ENCODE data around the gene RNU11. TPM values are rescaled to one million over a fixed set of nuclear protein-coding genes. Genes with fewer than 3 reads are reported as not detected.
"Not testable (repeated sequence)": the region's sequence is repeated elsewhere in the genome, so short reads cannot be mapped to it uniquely, and the experiment has no call there.

The RNU11 gene
- not detected in 2 replicates for total RNA-seq

DNA sequence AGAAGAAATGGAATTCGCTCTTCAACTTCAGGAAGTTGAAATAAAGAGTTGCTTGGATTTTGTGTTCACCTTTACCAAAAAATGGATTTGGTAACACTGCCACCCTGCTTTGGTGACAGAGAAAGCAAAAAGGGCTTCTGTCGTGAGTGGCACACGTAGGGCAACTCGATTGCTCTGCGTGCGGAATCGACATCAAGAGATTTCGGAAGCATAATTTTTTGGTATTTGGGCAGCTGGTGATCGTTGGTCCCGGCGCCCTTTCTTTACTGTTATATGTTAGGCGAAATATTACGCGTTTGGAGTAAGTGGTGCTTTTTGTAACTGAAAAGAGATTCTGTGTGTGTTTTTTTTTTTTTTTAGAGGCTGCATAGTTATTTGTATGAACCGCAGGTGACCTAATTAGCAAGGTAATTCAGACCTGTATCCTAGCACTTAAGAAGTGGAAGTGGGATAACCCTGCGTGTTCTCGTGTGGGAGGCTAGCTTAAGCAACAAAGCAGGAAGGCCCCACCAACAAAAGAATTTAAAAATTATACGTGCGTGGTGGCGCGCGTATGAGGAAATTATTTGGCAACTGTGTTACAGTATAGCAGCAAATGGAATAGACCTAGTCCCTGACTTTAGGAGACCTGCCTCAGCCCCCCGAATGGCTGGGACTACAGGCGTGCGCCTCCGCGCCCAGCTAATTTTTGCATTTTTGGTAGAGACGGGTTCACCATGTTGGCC lies at the start of gene RNU11:
RNU11 (plus strand) TSS at position 127 of the 725 bp plus-strand sequence.
- peak; percentile 96 for DNase-seq (ENCODE audit: low read depth)

DNA sequence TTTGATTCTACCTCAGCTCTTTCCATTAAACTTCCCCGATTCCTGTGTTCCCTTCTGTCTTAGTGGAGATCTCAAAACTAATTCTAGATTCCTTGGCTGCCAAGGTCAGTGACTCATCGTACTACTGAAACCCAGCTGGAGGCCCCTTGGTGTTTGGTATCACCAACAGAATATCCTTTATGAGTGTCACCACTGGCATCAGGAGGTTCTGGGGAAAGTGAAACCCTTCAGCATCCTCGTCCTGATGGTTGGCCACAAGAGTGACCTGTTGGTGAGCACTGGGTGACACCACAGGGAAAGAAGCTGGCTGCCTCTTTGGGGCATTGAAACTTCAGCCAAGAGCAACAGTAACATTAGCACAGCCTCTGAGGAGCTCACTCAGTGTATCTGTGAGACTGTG lies 46.7 kb upstream of the RNU11 start:
- DNase-seq (ENCODE audit: low read depth): peak; percentile 91

DNA sequence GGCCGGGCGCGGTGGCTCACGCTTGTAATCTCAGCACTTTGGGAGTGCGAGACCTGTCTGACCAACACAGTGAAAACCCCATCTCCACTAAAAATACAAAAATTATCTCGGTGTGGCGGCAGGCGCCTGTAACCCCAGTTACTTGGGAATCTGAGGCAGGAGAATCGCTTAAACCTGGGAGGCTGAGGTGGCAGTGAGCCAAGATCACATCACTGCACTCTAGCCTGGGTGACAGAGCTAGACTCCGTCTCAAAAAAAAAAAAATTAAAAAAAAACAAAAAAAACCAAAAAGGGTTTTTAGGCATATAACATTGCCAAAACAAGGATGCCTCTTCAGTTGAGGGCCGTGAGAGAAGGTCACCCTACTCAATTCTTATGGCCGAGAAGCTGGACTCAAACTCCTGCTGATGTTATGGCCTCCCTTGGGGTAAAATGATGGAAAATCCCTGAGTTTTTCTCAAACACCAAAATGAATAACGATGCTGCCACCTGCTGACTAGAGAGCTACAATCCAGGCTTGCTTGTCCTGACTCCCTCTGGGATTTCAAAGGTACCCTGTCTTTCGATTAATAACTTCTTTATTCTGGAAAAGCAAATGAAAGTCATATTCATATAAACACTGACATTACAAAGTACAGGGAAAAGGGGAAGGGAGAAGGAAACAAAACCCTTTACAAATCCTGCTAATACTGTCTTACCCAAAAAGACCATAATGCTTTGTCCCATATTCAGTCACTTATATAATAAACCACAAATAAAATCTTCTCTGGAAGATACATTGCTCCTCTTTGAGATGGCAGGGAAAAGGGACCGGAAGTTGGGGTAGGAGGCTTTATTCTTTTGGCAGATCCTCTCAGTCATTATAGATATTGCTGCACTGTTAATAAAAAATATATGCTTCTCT lies 45.6 kb upstream of the RNU11 start:
- peak; percentile 76 for DNase-seq (ENCODE audit: low read depth)

DNA sequence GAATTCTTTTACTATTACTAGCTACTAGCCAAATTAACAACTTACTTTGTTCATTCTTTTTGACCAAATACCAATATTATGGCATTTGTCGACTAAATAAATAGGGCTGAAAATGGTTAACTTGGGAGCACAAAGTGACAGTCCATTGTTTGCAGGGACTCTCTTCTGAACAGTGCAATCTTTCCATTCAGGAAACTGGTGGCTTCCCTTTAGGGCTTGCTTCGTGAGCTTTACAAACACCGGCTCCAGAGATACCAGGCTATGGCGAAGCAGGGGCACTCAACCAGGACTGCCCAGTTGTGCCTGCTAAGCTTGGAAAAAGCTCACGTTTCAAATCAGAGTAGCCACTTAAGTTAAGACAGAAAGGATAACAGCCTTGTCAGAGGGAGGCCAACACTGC lies 44.0 kb upstream of the RNU11 start:
- DNase-seq (ENCODE audit: low read depth): no peak

DNA sequence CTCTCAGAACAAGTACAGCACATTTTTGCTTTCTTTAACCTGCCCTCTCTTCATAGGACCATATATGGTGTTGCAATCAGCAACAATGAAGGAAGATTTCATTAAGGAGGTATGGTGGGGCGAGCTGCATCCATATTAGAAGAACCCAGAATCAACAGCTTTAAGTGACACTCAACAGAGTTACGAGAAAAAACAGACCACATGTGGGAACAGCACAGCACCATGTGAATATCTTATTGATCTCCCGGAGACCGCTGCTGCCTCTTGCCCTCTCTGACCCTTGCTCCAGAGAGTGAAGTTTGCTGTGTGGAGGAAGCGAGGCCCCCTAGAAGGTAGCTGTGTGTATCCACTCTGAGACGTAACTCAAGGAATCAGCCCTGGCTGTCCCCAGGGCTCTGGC lies 43.4 kb upstream of the RNU11 start:
- DNase-seq (ENCODE audit: low read depth): no peak

DNA sequence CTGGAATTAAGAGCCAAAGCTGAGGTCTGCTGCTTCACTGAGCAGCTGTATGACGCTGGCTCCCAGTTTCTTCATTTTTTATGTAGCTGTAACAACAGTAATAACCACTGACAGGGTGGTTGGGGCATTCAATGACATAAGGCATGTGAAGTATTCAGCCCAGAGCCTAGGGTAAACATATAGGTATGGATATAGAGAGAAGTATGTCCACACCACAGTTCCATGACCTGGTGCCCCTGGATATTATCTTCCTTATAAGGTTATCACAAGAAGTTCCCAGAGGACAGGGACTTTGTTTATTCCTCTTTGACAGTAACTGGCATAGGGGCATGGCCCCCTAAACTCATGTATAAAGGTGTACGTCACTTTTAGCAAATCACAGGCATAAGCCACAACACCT lies 41.6 kb upstream of the RNU11 start:
- no peak for DNase-seq (ENCODE audit: low read depth)

DNA sequence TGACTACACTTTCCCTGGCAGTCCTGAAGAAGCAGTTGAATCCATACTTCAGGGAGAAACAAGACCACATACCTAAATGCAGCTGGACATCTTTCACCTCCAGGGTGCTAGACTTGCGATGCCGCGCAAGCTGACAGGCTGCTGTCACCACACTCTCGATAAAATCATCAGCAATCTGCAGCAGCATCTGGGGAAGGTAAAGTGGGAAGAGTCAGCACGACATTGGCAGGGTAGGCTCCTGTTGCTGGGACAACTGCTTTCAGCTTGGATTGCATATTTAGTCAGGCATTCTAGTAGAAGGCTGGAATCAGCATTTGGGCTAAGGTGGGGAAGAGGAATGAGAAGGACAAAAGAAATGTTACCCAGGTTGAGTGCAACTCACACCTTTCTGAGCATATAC lies 35.2 kb upstream of the RNU11 start:
- no peak for DNase-seq (ENCODE audit: low read depth)

DNA sequence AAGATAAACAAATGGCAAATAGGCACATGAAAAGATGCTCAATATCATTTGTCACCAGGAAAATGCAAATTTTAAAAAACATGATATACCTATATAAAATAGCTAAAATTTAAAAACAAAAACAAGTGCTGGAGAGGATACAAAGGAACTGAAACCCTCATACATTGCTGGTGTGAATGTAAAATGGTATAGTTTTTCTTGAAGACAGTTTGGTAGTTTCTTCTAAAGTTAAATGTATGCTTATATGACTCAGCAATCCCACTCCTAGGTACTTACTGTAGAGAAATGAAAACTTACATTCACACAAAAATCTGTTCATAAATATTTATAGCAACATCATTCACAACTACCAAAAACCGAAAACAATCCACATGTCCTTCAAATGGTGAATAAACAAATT lies 16.7 kb upstream of the RNU11 start:
- no peak for DNase-seq (ENCODE audit: low read depth)

DNA sequence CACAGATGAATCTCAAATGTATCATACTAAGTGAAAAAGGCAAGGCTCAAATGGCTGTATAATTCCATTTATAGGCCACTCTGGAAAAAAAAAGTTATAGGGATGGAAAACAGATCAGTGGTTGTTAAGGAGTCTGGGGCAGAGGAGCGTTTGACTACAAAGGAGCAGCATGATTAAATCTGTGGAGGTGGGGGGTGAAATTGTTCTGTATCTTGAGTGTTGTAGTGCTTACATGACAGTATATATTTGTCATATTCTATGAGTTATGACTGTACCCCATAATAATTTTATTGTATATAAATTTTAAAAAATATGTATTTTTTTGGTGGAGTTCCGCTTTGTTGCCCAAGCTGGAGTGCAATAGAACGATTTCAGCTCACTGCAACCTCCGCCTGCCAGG lies 15.8 kb upstream of the RNU11 start:
- DNase-seq (ENCODE audit: low read depth): no peak

DNA sequence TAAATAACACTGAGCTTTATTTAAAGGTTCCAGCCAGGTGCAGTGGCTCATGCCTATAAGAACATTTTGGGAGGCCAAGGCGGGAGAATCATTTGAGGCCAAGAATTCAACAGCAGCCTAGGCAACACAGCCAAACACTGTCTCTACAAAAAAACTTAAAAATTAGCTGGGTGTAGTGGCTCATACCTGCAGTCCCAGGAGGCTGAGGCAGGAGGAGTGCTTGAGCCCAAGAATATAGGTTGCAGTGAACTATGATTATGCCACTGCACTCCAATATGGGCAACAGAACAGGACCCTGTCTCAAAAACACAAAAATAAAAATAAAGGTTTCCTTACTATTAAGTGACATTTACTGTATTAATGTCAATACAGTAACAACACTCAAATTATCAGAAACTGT lies 7.6 kb upstream of the RNU11 start:
- peak; percentile 25 for DNase-seq (ENCODE audit: low read depth)

DNA sequence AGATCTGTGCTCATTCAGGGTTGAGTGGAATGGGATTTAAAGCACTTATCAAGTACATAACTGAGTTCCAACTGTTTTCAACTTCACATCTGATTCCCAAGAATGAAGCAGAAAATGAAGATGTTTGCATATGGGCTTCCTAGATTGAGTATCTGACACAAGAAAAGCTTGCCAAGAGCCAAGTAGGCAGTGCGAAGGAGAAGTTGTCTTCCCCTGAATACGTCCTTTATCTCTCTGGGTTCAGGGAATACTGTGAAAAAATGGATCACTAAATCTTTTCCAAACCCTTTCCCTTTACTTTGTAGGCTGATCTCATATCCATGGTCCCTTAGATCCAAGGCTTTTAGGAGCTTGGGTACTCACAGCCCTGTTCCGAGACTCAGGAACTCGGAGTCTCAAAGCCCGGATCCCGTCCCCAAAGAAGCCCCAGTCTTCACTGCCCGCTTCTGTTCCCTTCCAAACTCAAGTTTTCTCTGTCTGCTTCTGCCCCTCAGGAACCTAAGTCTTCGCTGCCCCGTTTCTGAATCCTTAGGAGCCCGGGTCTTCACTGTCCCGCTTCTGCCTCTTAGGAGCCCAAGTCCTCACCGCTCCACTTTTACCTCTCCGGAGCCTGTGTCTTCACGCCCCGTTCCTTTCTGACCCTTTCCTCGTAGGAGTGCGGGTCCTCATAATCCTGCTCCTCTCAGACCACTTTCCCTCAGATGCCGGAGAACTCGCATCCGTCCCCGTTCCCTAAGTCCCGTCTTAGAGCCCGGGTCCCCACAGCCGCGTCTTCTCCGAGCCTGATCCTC lies 6.1 kb upstream of the RNU11 start:
- DNase-seq (ENCODE audit: low read depth): peak; percentile 4

DNA sequence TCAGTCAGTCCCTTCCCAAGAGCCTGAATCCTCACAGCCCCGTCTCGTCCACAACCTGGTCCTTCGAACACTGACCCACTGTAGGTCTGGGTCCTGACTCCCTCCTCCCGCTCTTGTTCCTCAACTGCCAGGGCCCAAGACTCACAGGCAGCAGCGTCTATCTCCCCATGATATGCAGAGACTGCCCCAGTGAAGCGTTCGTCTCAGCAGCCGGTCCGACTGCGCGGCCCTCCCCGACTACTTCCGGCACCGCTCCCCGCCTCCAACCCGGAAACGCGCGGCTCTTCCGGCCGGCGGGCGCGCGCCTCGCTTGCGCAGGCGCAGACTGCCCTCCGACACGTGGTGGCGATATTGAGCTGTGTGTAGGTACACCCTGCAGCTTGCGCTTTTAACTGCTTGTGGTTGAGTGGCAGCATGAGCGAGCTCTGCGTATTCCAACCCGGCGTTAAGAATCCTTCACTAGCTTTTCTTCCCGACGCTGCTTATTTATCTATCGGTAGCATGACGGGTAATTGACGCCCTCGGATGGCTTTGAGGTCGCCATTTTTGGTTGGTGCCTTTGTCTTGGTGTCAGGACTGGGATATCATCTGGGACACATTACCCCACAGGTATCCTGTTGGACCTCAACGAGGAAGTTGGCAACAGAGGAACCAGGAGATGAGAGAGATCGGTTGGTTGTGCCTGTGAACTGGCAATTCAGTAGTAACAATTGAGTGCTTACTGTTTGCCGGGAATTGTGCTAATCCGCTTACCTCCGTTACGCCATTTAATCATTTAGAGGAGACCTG lies 5.4 kb upstream of the RNU11 start, which contains the start of gene TAF12:
TAF12 (minus strand) TSS at position 221 of the 789 bp plus-strand sequence. CDS start 20,986 bp downstream, outside the sequence.
- peak; percentile 91 for DNase-seq (ENCODE audit: low read depth)

DNA sequence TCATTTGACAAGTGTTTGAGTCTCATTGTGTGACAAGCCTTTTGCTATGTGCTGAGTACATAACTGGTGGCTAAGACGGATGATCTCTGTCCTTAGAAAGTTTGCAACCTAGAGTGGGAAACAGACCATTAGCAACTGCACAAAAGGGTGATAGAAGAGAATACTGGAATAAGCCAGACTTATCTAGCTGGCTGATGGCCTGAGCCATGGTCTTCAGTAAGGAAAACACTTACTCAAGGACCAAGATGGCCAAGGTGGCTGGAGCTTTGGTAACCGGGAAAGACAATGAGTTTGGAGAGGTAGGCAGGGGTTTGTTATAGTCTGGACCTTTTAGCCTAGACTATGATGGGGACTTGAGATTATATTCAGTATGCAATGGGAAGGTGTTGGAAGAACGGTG lies 3.9 kb upstream of the RNU11 start:
- no peak for DNase-seq (ENCODE audit: low read depth)

DNA sequence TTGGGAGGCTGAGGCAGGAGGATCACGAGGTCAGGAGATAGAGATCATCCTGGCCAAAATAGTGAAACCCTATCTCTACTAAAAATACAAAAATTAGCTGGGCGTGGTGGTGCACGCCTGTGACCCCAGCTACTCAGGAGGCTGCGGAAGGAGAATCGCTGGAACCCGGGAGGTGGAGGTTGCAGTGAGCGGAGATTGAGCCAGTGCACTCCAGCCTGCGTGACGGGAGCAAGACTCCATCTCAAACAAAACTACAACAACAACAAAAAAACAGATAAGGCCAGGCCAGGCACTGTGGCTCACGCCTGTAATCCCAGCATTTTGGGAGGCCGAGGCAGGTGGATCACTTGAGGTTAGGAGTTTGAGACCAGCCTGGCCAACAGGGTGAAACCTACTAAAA lies 3.0 kb upstream of the RNU11 start:
- not testable (repeated sequence) for DNase-seq (ENCODE audit: low read depth)

DNA sequence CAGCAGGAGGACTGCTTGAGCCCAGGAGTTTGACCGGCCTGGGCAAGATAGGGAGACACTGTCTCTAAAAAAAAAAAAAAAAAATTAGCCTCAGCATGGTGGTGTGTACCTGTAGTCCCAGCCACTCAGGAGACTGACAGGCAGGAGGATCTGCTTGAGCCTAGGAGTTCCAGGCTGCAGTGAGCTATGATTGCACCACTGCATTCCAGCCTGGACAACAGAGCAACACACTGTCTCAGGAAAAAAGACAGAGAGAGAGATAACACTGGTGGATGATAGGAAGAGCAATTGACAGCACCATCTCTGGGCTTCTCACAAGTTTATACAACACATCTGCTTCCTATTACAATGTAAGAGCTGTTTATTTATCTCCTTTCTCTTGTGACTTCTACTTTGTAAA lies 2.4 kb upstream of the RNU11 start:
- no peak for DNase-seq (ENCODE audit: low read depth)

DNA sequence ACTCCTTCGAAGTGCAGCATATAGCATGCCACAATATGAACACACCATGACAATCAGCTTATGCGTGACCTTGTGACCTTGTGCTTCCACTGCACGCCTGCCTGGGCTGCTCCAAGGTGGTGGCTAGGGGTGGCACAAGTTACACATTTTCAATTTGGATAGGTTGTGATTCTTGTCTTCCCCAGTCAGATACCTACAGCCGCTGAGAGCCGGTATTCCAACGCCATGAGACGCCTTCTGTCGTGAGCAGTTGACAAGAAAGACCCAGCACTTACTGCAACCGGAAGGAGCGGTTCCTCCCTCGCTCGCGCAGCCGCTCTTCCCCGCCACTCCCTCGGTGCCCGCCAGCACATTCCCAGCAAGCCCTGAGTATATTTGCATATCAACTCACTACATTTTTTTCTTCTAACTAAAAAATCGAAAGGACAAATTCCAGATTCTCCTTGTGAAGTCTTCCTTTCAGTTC lies 359 bp upstream of the RNU11 start:
- peak; percentile 90 for DNase-seq (ENCODE audit: low read depth)

DNA sequence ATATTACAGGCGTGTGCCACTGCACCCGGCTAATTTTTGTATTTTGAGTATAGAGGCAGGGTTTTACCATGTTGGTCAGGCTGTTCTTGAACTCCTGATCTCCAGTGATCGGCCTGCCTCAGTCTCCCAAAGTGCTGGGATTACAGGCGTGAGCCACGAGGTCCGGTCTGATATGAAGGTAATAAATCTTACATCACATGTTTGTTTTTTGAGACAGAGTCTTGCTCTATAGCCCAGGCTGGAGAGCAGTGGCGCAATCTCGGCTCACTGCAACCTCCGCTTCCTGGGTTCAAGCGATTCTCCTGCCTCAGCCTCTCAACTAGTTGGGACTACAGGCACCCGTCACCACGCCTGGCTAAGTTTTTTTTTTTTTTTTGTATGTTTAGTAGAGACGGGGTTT lies 4.7 kb downstream of the RNU11 start:
- not testable (repeated sequence) for DNase-seq (ENCODE audit: low read depth)

DNA sequence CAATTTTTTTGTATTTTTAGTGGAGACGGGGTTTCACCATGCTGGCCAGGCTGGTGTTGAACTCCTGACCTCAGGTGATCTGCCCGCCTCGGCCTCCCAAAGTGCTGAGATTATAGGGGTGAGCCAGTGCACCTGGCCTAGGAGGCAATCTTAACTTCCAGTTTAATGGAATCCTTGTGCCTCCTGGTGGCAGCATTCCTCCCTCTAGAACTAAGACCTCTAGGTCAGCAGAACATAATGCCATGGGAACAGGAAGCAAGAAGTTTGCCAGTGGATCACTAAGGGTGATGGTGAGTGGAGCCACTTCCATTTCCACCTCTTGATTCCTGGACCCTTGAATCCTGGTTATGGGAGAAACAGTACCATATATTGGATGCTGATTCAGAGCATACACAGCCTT lies 5.5 kb downstream of the RNU11 start:
- DNase-seq (ENCODE audit: low read depth): peak; percentile 66

DNA sequence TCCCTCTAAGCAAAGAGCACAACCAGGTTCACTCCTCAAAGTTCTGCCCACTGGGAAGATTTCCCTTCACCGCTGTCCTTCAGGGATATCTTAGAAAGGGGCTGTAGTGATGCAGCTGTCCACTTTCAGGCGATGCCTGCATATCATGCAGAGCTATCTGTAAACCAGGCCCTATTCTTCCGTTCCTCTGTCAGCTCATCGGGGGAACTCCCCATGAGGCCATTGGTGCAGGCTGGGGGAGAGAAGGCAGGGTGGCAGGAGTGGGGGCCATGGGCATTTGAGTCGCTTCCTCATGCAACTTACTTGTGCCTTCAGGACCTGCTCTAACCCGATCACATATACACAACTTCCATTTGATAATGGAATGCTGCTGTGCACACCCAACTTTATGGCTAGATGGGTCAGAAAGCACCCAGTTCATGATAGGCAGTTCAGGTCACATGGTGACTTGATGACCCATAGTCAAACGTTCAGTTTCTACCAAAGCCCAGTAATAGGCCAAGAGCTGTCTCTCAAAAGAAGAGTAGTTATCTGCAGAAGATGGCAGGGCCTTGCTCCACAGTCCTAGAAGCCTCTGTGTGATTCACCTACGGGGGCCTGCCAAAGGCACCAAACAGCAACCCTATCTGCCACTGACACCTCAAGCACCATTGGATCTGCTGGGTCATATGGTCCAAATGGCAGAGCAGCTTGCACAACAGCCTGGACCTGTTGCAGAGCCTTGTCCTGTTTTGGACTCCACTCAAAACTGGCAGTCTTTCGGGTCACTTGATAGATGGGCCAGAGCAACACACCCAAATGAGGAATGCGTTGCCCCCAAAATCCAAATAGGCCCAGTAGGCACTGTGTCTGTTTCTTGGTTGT lies 7.3 kb downstream of the RNU11 start:
- DNase-seq (ENCODE audit: low read depth): not testable (repeated sequence)

DNA sequence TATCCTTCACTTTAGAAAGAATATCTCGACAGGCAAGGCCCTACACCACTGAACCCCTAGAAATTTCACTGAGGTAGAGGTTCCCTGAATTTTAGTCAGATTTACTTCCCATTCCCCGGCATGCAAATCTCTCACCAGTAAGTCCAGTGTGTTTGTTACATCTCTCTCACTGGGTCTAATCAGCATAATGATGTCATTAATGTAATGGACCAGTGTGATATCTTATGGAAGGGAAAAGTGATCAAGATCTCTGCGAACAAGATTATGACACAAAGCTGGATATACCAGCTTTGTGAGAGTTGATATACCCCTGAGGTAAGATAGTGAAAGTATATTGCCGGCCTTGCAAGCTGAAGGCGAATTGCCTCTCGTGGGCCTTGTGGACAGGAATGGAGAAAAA lies 7.9 kb downstream of the RNU11 start:
- DNase-seq (ENCODE audit: low read depth): no peak

Measured in renal cortical epithelial cell (primary cell).